Measurements from ENCODE around the gene BEND2. TPM values are rescaled to one million over a fixed set of nuclear protein-coding genes. Genes with fewer than 3 reads are reported as not detected.

The BEND2 gene
- total and polyA plus RNA-seq, 4 donors = 0.05 to 0.12 (median 0.08) TPM

Other genes starting within 250 kb of the BEND2 start
- 1 to 10 TPM; 5.0 to 5.8 TPM for gene SCML2, start 133.8 kb upstream of the BEND2 start, total RNA-seq
- gene SCML2, start 133.8 kb upstream of the BEND2 start, polyA plus RNA-seq (ENCODE audit: insufficient read length in 2 of 2) = 1 to 10 TPM; 3.9 to 5.4 TPM
- gene CDKL5, start 204.7 kb upstream of the BEND2 start, total RNA-seq = 10 to 100 TPM; 15.3 to 27.7 TPM
- gene CDKL5, start 204.7 kb upstream of the BEND2 start, polyA plus RNA-seq (ENCODE audit: insufficient read length in 2 of 2) = 10 to 100 TPM; 10.6 to 15.3 TPM

Measured in spinal cord (tissue), 4 donors.